ENCODE data around the gene ERI3. TPM values are rescaled to one million over a fixed set of nuclear protein-coding genes. Genes with fewer than 3 reads are reported as not detected.

ERI3 gene
- total RNA-seq, 1 experiment from 2014 or later, result 83.4 TPM

- no peaks in the 10 kb centered on the region for H3K27me3 Mint-ChIP-seq (ENCODE audit: insufficient read depth, unreplicated experiment)
- BruUV-seq (replicated peaks), result no TSS peak
- TF ChIP-seq, protein P1, sequence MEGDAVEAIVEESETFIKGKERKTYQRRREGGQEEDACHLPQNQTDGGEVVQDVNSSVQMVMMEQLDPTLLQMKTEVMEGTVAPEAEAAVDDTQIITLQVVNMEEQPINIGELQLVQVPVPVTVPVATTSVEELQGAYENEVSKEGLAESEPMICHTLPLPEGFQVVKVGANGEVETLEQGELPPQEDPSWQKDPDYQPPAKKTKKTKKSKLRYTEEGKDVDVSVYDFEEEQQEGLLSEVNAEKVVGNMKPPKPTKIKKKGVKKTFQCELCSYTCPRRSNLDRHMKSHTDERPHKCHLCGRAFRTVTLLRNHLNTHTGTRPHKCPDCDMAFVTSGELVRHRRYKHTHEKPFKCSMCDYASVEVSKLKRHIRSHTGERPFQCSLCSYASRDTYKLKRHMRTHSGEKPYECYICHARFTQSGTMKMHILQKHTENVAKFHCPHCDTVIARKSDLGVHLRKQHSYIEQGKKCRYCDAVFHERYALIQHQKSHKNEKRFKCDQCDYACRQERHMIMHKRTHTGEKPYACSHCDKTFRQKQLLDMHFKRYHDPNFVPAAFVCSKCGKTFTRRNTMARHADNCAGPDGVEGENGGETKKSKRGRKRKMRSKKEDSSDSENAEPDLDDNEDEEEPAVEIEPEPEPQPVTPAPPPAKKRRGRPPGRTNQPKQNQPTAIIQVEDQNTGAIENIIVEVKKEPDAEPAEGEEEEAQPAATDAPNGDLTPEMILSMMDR (IDR thresholded peaks at IDR 0.05; ENCODE audit: unreplicated experiment), result no peak
- ChIA-PET CTCF (interaction anchor here (0.7 to 1.0 kb wide), 3 partner anchors 78 to 299 kb away, joined by 3 to 4 read pairs (median 4); no protein-coding TSS in a partner anchor), POLR2A (interaction anchor here (1.2 to 1.5 kb wide), 2 partner anchors 10 to 11 kb away, joined by 3 read pairs; no protein-coding TSS in a partner anchor)
- intact Hi-C loops (cut with micrococcal nuclease), result no loop called here
- H3K36me3 Mint-ChIP-seq (ENCODE audit: insufficient read depth, unreplicated experiment), result peaks cover 33% of the 10 kb centered on the region
- no peak overlapping the region for H3K27ac Mint-ChIP-seq (ENCODE audit: low read depth, unreplicated experiment)
- no peaks in the 10 kb centered on the region for H3K9me3 Mint-ChIP-seq (ENCODE audit: unreplicated experiment)
- no peak for DNase-seq (ENCODE audit: unreplicated experiment)
- H3K4me3 Mint-ChIP-seq (ENCODE audit: unreplicated experiment), result no peak overlapping the region
- H3K4me1 Mint-ChIP-seq (ENCODE audit: insufficient read depth, unreplicated experiment), result peaks cover 10% of the 10 kb centered on the region
Measured at GRCh38 chr1:44296086-44296485, 59.0 kb downstream of the ERI3 start.

GRCh38 chr1:44294588-44295007 lies 60.5 kb downstream of the ERI3 start:
- TF ChIP-seq, protein P1 (IDR thresholded peaks at IDR 0.05; ENCODE audit: unreplicated experiment), result no peak
- no peak overlapping the region for H3K27ac Mint-ChIP-seq (ENCODE audit: low read depth, unreplicated experiment)
- intact Hi-C loops (cut with micrococcal nuclease), result no loop called here
- H3K27me3 Mint-ChIP-seq (ENCODE audit: insufficient read depth, unreplicated experiment), result no peaks in the 10 kb centered on the region
- H3K4me1 Mint-ChIP-seq (ENCODE audit: insufficient read depth, unreplicated experiment), result peaks cover 10% of the 10 kb centered on the region
- CTCF ChIA-PET, result interaction anchor here (1.6 kb wide), 1 partner anchor 358 kb away, joined by 8 read pairs; no protein-coding TSS in a partner anchor
- no TSS peak for BruUV-seq (replicated peaks)
- peak; percentile 3 for DNase-seq (ENCODE audit: unreplicated experiment)
- H3K36me3 Mint-ChIP-seq (ENCODE audit: insufficient read depth, unreplicated experiment), result peaks cover 28% of the 10 kb centered on the region
- POLR2A ChIA-PET, result interaction anchor here (1.6 kb wide), 1 partner anchor 18 kb away, joined by 4 read pairs; no protein-coding TSS in a partner anchor
- H3K9me3 Mint-ChIP-seq (ENCODE audit: unreplicated experiment), result no peaks in the 10 kb centered on the region
- no peak overlapping the region for H3K4me3 Mint-ChIP-seq (ENCODE audit: unreplicated experiment)

- H3K27me3 Mint-ChIP-seq (ENCODE audit: insufficient read depth, unreplicated experiment), result no peaks in the 10 kb centered on the region
- no peak overlapping the region for H3K27ac Mint-ChIP-seq (ENCODE audit: low read depth, unreplicated experiment)
- no TSS peak for BruUV-seq (replicated peaks)
- TF ChIP-seq, protein P1 (IDR thresholded peaks at IDR 0.05; ENCODE audit: unreplicated experiment), result no peak
- peak; percentile 59 for DNase-seq (ENCODE audit: unreplicated experiment)
- intact Hi-C loops (cut with micrococcal nuclease), result no loop called here
- CTCF ChIA-PET, result interaction anchor here (0.9 to 1.6 kb wide), 2 partner anchors 81 to 359 kb away, joined by 3 to 8 read pairs; no protein-coding TSS in a partner anchor
- H3K9me3 Mint-ChIP-seq (ENCODE audit: unreplicated experiment), result no peaks in the 10 kb centered on the region
- peaks cover 35% of the 10 kb centered on the region for H3K36me3 Mint-ChIP-seq (ENCODE audit: insufficient read depth, unreplicated experiment)
- POLR2A ChIA-PET, result interaction anchor here (0.6 to 1.6 kb wide), 2 partner anchors 17 to 929 kb away, joined by 3 to 4 read pairs; no protein-coding TSS in a partner anchor
- H3K4me1 Mint-ChIP-seq (ENCODE audit: insufficient read depth, unreplicated experiment), result peaks cover 10% of the 10 kb centered on the region
- no peak overlapping the region for H3K4me3 Mint-ChIP-seq (ENCODE audit: unreplicated experiment)
Measured at GRCh38 chr1:44293761-44294315, 61.2 kb downstream of the ERI3 start.

GRCh38 chr1:44292651-44293050 lies 62.4 kb downstream of the ERI3 start:
- no peak for DNase-seq (ENCODE audit: unreplicated experiment)
- Mint-ChIP-seq H3K36me3 (ENCODE audit: insufficient read depth, unreplicated experiment) (peaks cover 43% of the 10 kb centered on the region), H3K4me3 (ENCODE audit: unreplicated experiment) (no peak overlapping the region), H3K27me3 (ENCODE audit: insufficient read depth, unreplicated experiment) (no peaks in the 10 kb centered on the region), H3K4me1 (ENCODE audit: insufficient read depth, unreplicated experiment) (peaks cover 10% of the 10 kb centered on the region), H3K9me3 (ENCODE audit: unreplicated experiment) (no peaks in the 10 kb centered on the region), H3K27ac (ENCODE audit: low read depth, unreplicated experiment) (no peak overlapping the region)
- TF ChIP-seq, protein P1 (IDR thresholded peaks at IDR 0.05; ENCODE audit: unreplicated experiment), result no peak
- ChIA-PET CTCF (interaction anchor here (0.6 to 0.9 kb wide), 3 partner anchors 73 to 364 kb away, joined by 3 read pairs; no protein-coding TSS in a partner anchor), POLR2A (interaction anchor here (0.6 to 0.7 kb wide), 2 partner anchors 29 to 100 kb away, joined by 3 read pairs; no protein-coding TSS in a partner anchor)
- intact Hi-C loops (cut with micrococcal nuclease), result no loop called here
- no TSS peak for BruUV-seq (replicated peaks)
